ENCODE data around the gene STIM2. TPM values are rescaled to one million over a fixed set of nuclear protein-coding genes. Genes with fewer than 3 reads are reported as not detected.

STIM2 gene
- 29.6 and 59.9 TPM in 2 replicates for total RNA-seq

DNA sequence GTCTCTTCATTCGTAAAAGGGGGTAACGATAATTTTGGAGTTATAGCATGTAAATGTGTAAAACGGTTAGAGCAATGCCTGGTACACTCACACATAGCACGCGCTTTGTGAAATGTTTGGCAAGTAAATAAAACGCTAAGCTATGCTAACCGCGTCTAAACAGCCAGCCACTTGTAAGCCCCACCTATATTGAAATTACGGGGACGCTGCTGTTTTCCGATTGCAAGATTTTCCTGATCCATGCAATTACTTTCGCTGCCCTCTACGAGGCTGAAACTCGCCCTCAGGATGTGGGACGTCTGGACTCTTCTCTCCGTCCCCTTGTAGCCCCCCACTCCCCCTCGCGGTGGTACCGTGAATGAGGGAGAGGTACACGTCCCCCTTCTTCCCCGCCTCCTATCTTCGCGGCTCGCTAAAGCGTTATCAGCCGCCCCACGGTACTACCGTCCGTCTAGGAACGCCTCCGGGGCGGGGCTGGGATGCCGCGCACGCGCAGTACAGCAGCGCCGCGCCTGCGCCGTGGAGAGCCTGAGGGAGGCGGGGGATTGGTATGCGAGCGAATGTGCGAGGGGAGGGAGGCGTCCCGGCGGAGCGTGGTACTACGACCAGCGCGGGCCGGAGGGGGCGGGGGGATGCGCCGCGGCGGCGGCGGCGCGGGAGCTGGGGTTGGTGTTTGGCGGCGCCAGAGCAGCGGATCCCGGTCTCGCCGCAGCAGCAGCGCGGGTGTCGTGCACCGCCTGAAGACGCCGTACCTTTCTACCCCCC is at the start of gene STIM2:
TSS of gene STIM2 (plus strand) at position 685 of the 765 bp plus-strand sequence.

